GM13976 (cell line): ENCODE measurements around the gene KRT3.

Source experiments
- DNase-seq: peaks from one replicate; pipeline ENCODE4 v3.0.0; 2012; ENCODE audit warnings: low spot score
- CTCF ChIP-seq: IDR thresholded peaks from 2 replicates; pipeline ENCODE4 v1.5.1; 2012; ENCODE audit warnings: borderline replicate concordance, mild to moderate bottlenecking; ENCODE audit not compliant: insufficient read depth; ENCODE audit errors: extremely low read depth, missing control alignments, control extremely low read depth
- in situ Hi-C: fragments of 300-500 bp; cut with MboI; formaldehyde crosslinking; loops from one replicate; pipeline ENCODE4 v1.12.0; 2022; ENCODE audit warnings: low sequenced_read_pairs, mixed read lengths, inconsistent platforms; ENCODE audit not compliant: unreplicated experiment

KRT3 gene

GRCh38 chr12:52795694-52796428, at the start of gene KRT3:
KRT3 (minus strand) TSS chr12:52796117; CDS start chr12:52796042, 75 bp downstream.
- in situ Hi-C loops = no loop called here
- no peak for TF ChIP-seq CTCF
- no peak for DNase-seq

GRCh38 chr12:52844386-52844785, 48.5 kb upstream of the KRT3 start:
- no peak for TF ChIP-seq CTCF
- DNase-seq = no peak
- in situ Hi-C loops = no loop called here

- no peak for DNase-seq
- TF ChIP-seq CTCF = no peak
- in situ Hi-C loops = no loop called here
Observed at GRCh38 chr12:52839436-52840105, 43.7 kb upstream of the KRT3 start.

- in situ Hi-C loops = no loop called here
- no peak for TF ChIP-seq CTCF
- DNase-seq = no peak
Observed at GRCh38 chr12:52838609-52839435, 42.9 kb upstream of the KRT3 start.

GRCh38 chr12:52837781-52838608, 42.1 kb upstream of the KRT3 start:
- no peak for TF ChIP-seq CTCF
- in situ Hi-C loops = no loop called here
- no peak for DNase-seq

GRCh38 chr12:52837413-52837741, 41.5 kb upstream of the KRT3 start:
- in situ Hi-C loops = no loop called here
- TF ChIP-seq CTCF = no peak
- DNase-seq = no peak
